HEK293 (cell line): ENCODE results near the gene MTCL3.

ENCODE experiments used
- CTCF ChIA-PET: fragments of 350-600 bp; formaldehyde crosslinking; extraction: SDS; loops from one replicate; lab custom pipeline; 2021; ENCODE audit warnings: antibody characterized with exemption; lab: Yijun Ruan, JAX
- POLR2A ChIA-PET: fragments of 300-600 bp; formaldehyde crosslinking; extraction: SDS; loops from one replicate; lab custom pipeline; 2020; ENCODE audit warnings: antibody characterized with exemption, inconsistent platforms; lab: Yijun Ruan, JAX
- H3K27ac ChIP-seq: fragments of 200-500 bp; sonication (Bioruptor generic); 2 replicates; pipeline ENCODE4 v1.5.1; 2014; ENCODE audit warnings: low read depth, low read length, control low read depth, inconsistent platforms; ENCODE audit errors: extremely low read depth
- H3K36me3 ChIP-seq, 2 experiments: fragments of 200-500 bp in 1 of 2; sonication (Bioruptor generic) in 1 of 2; 1 replicate in 1 of 2; 2 replicates in 1 of 2; pipeline ENCODE4 v1.5.1; 2014 to 2017; ENCODE audit warnings: inconsistent platforms in 2 of 2, low read length in 2 of 2; ENCODE audit not compliant: control insufficient read depth in 2 of 2, insufficient read depth in 1 of 2
- H3K4me1 ChIP-seq: fragments of 200-500 bp; sonication (Bioruptor generic); 2 replicates; pipeline ENCODE4 v1.5.1; 2014; ENCODE audit warnings: mild to moderate bottlenecking, low read length, inconsistent platforms; ENCODE audit not compliant: control insufficient read depth, insufficient read depth
- H3K4me3 ChIP-seq: 2 replicates; pipeline ENCODE4 v1.5.1; 2011; ENCODE audit warnings: low read depth, mild to moderate bottlenecking, control low read depth, low read length, moderate library complexity
- H3K9me3 ChIP-seq: fragments of 200-500 bp; sonication (Bioruptor generic); 2 replicates; pipeline ENCODE4 v1.5.1; 2014; ENCODE audit warnings: low read depth, low read length, inconsistent platforms; ENCODE audit not compliant: control insufficient read depth, insufficient read depth
- BCL11B ChIP-seq: fragments of 450-650 bp; formaldehyde crosslinking; IDR thresholded peaks from 2 replicates; pipeline ENCODE4 v1.5.1; 2016; ENCODE audit warnings: low read depth, missing biosample characterization, missing genetic modification characterization
- SCRT2 ChIP-seq: fragments of 450-650 bp; formaldehyde crosslinking; IDR thresholded peaks from 2 replicates; pipeline ENCODE4 v1.5.1; 2016; ENCODE audit warnings: missing biosample characterization, missing genetic modification characterization
- SP7 ChIP-seq: fragments of 450-650 bp; formaldehyde crosslinking; IDR thresholded peaks from 2 replicates; pipeline ENCODE4 v1.5.1; 2016; ENCODE audit warnings: missing biosample characterization, missing genetic modification characterization
- YY1 ChIP-seq: fragments of 450-650 bp; formaldehyde crosslinking; IDR thresholded peaks from 2 replicates; pipeline ENCODE4 v1.5.1; 2018; ENCODE audit warnings: missing biosample characterization, missing genetic modification characterization
- ZBTB6 ChIP-seq: fragments of 450-650 bp; formaldehyde crosslinking; IDR thresholded peaks from 2 replicates; pipeline ENCODE4 v1.5.1; 2017; ENCODE audit warnings: missing biosample characterization, missing genetic modification characterization
- ZNF112 ChIP-seq: fragments of 450-650 bp; formaldehyde crosslinking; IDR thresholded peaks from 2 replicates; pipeline ENCODE4 v1.5.0; 2017; ENCODE audit warnings: missing biosample characterization, missing genetic modification characterization
- ZNF184 ChIP-seq: fragments of 450-650 bp; IDR thresholded peaks from 2 replicates; pipeline ENCODE4 v1.5.1; 2018; ENCODE audit warnings: missing biosample characterization, mild to moderate bottlenecking, missing genetic modification characterization
- ZNF274 ChIP-seq, 2 experiments: fragments of 200-500 bp in 1 of 2; fragments of 450-650 bp in 1 of 2; sonication (Bioruptor generic) in 1 of 2; formaldehyde crosslinking in 1 of 2; IDR thresholded peaks; 2 replicates each; pipeline versions ENCODE4 v1.5.1 to v1.6.1; 2014 to 2016; ENCODE audit warnings: borderline replicate concordance in 1 of 2, inconsistent platforms in 1 of 2, low read length in 1 of 2, missing biosample characterization in 1 of 2, missing genetic modification characterization in 1 of 2
- ZNF350 ChIP-seq: fragments of 450-650 bp; formaldehyde crosslinking; IDR thresholded peaks from 2 replicates; pipeline ENCODE4 v1.5.0; 2017; ENCODE audit warnings: missing biosample characterization, mild to moderate bottlenecking, missing genetic modification characterization
- ZNF354C ChIP-seq: fragments of 450-650 bp; formaldehyde crosslinking; IDR thresholded peaks from 2 replicates; pipeline ENCODE4 v1.5.1; 2016; ENCODE audit warnings: missing biosample characterization, missing genetic modification characterization, low read depth, borderline replicate concordance
- ZNF416 ChIP-seq: fragments of 450-650 bp; formaldehyde crosslinking; IDR thresholded peaks from 2 replicates; pipeline ENCODE4 v1.5.1; 2016; ENCODE audit warnings: missing biosample characterization, missing genetic modification characterization
- ZNF423 ChIP-seq: fragments of 450-650 bp; formaldehyde crosslinking; IDR thresholded peaks from 2 replicates; pipeline ENCODE4 v1.5.1; 2016; ENCODE audit warnings: missing biosample characterization, missing genetic modification characterization
- ZNF501 ChIP-seq: fragments of 450-650 bp; formaldehyde crosslinking; IDR thresholded peaks from 2 replicates; pipeline ENCODE4 v1.5.1; 2016; ENCODE audit warnings: missing biosample characterization, missing genetic modification characterization
- ZNF664 ChIP-seq: fragments of 450-650 bp; formaldehyde crosslinking; IDR thresholded peaks from 2 replicates; pipeline ENCODE4 v1.5.1; 2016; ENCODE audit warnings: missing biosample characterization, missing genetic modification characterization
- ZNF76 ChIP-seq: fragments of 450-650 bp; formaldehyde crosslinking; IDR thresholded peaks from 2 replicates; pipeline ENCODE4; 2016; ENCODE audit warnings: low read depth, missing biosample characterization, missing genetic modification characterization, borderline replicate concordance
- ZNF785 ChIP-seq: fragments of 450-650 bp; formaldehyde crosslinking; IDR thresholded peaks from 2 replicates; pipeline ENCODE4 v1.5.1; 2016; ENCODE audit warnings: missing biosample characterization, missing genetic modification characterization
- TF ChIP-seq, protein P1 (sequence below): fragments of 450-650 bp; formaldehyde crosslinking; IDR thresholded peaks from 2 replicates; pipeline ENCODE4 v1.5.1; 2016; ENCODE audit warnings: missing biosample characterization, missing genetic modification characterization
- TF ChIP-seq, protein P2 (sequence below): fragments of 450-650 bp; formaldehyde crosslinking; IDR thresholded peaks from 2 replicates; pipeline ENCODE4 v1.5.1; 2017; ENCODE audit warnings: missing biosample characterization, missing genetic modification characterization
- TF ChIP-seq, protein P3 (sequence below): fragments of 450-650 bp; formaldehyde crosslinking; IDR thresholded peaks from 2 replicates; pipeline ENCODE4 v1.5.1; 2016; ENCODE audit warnings: missing biosample characterization, missing genetic modification characterization
- TF ChIP-seq, protein P4 (sequence below): fragments of 450-650 bp; formaldehyde crosslinking; IDR thresholded peaks from 2 replicates; pipeline ENCODE4 v1.5.1; 2017; ENCODE audit warnings: missing biosample characterization, missing genetic modification characterization
- TF ChIP-seq, protein P5 (sequence below): fragments of 450-650 bp; formaldehyde crosslinking; IDR thresholded peaks from 2 replicates; pipeline ENCODE4 v1.5.1; 2017; ENCODE audit warnings: missing biosample characterization, missing genetic modification characterization

MTCL3 gene

DNA sequence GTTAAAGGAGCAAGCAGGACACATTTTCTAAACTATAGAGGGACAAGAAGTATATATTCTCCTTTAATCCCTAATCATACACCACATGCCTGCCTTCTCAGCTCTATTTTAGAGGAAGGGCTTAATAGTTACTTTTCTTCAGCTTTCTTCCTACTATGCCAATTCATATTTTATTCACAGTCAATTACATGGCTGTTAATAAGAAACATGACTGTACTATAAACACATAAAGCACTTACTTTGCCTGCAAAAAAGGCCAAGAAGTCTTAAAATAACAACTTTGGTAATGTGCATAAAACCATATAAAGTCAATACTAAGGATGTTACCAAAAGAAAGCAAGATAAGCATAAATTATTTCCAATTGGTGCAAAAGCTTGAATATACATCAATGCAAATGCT is 66.3 kb downstream of the MTCL3 start (continued):
- TF ChIP-seq, protein P1, sequence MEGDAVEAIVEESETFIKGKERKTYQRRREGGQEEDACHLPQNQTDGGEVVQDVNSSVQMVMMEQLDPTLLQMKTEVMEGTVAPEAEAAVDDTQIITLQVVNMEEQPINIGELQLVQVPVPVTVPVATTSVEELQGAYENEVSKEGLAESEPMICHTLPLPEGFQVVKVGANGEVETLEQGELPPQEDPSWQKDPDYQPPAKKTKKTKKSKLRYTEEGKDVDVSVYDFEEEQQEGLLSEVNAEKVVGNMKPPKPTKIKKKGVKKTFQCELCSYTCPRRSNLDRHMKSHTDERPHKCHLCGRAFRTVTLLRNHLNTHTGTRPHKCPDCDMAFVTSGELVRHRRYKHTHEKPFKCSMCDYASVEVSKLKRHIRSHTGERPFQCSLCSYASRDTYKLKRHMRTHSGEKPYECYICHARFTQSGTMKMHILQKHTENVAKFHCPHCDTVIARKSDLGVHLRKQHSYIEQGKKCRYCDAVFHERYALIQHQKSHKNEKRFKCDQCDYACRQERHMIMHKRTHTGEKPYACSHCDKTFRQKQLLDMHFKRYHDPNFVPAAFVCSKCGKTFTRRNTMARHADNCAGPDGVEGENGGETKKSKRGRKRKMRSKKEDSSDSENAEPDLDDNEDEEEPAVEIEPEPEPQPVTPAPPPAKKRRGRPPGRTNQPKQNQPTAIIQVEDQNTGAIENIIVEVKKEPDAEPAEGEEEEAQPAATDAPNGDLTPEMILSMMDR (tag by site-specific recombination) = no peak
- no peak for TF ChIP-seq ZNF423 (tag by site-specific recombination)
- no peak for TF ChIP-seq ZNF76 (tag by site-specific recombination)
- no peak for TF ChIP-seq SP7
- TF ChIP-seq, protein P2, sequence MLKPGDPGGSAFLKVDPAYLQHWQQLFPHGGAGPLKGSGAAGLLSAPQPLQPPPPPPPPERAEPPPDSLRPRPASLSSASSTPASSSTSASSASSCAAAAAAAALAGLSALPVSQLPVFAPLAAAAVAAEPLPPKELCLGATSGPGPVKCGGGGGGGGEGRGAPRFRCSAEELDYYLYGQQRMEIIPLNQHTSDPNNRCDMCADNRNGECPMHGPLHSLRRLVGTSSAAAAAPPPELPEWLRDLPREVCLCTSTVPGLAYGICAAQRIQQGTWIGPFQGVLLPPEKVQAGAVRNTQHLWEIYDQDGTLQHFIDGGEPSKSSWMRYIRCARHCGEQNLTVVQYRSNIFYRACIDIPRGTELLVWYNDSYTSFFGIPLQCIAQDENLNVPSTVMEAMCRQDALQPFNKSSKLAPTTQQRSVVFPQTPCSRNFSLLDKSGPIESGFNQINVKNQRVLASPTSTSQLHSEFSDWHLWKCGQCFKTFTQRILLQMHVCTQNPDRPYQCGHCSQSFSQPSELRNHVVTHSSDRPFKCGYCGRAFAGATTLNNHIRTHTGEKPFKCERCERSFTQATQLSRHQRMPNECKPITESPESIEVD (tag by site-specific recombination) = no peak
- no peak for TF ChIP-seq YY1

DNA sequence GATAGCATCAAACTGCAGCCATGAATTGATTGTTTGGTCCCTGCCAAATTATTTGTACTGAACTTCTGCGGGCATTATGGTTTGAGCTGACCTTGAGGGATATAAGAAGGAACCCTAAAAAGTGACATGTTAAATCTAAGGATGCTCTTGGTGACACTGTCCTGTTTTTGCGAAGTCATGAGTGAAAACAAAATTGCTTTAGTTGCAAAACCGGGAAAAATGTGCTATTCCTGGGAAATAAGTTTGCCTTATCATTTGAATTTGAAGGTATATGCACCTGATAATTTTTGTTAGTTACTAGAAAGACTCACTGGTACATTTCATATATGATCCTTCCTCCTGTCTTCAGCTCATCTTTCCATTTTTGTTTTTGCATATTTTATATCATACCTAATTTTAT is 67.7 kb downstream of the MTCL3 start:
- no peaks in the 10 kb centered on the region for H3K4me1 ChIP-seq
- H3K9me3 ChIP-seq = no peaks in the 10 kb centered on the region
- ChIA-PET POLR2A (no interaction called here), CTCF (interaction anchor here (1.4 kb wide), 1 partner anchor 11 kb away, joined by 5 read pairs; no protein-coding TSS in a partner anchor)
- no peak for TF ChIP-seq ZNF501 (tag by site-specific recombination)
- TF ChIP-seq ZNF416 = no peak
- TF ChIP-seq, protein P3, sequence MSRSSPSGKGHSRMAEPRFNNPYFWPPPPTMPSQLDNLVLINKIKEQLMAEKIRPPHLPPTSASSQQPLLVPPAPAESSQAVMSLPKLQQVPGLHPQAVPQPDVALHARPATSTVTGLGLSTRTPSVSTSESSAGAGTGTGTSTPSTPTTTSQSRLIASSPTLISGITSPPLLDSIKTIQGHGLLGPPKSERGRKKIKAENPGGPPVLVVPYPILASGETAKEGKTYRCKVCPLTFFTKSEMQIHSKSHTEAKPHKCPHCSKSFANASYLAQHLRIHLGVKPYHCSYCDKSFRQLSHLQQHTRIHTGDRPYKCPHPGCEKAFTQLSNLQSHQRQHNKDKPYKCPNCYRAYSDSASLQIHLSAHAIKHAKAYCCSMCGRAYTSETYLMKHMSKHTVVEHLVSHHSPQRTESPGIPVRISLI (tag by site-specific recombination) = no peak
- TF ChIP-seq SCRT2 (tag by site-specific recombination) = no peak
- TF ChIP-seq, protein P4, sequence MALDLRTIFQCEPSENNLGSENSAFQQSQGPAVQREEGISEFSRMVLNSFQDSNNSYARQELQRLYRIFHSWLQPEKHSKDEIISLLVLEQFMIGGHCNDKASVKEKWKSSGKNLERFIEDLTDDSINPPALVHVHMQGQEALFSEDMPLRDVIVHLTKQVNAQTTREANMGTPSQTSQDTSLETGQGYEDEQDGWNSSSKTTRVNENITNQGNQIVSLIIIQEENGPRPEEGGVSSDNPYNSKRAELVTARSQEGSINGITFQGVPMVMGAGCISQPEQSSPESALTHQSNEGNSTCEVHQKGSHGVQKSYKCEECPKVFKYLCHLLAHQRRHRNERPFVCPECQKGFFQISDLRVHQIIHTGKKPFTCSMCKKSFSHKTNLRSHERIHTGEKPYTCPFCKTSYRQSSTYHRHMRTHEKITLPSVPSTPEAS (tag by site-specific recombination) = no peak
- no peak for TF ChIP-seq ZNF184 (tag by site-specific recombination)
- TF ChIP-seq ZNF664 (tag by site-specific recombination) = no peak
- TF ChIP-seq ZNF112 = no peak
- no peak for TF ChIP-seq ZNF350
- no peak for TF ChIP-seq ZNF274 (IDR thresholded peaks at IDR 0.05; ENCODE audit: low read length)
- TF ChIP-seq ZNF274 (tag by site-specific recombination; IDR thresholded peaks at IDR 0.05; ENCODE audit: borderline replicate concordance) = no peak
- TF ChIP-seq ZNF354C (tag by site-specific recombination) = no peak
- TF ChIP-seq BCL11B (tag by site-specific recombination) = no peak
- no peak for TF ChIP-seq ZNF785 (tag by site-specific recombination)
- TF ChIP-seq, protein P5, sequence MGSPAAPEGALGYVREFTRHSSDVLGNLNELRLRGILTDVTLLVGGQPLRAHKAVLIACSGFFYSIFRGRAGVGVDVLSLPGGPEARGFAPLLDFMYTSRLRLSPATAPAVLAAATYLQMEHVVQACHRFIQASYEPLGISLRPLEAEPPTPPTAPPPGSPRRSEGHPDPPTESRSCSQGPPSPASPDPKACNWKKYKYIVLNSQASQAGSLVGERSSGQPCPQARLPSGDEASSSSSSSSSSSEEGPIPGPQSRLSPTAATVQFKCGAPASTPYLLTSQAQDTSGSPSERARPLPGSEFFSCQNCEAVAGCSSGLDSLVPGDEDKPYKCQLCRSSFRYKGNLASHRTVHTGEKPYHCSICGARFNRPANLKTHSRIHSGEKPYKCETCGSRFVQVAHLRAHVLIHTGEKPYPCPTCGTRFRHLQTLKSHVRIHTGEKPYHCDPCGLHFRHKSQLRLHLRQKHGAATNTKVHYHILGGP (tag by site-specific recombination) = no peak
- TF ChIP-seq ZBTB6 = no peak
- H3K27ac ChIP-seq = no peak overlapping the region
- no peaks in the 10 kb centered on the region; a peak in 1 of 3 replicates for H3K36me3 ChIP-seq
- H3K4me3 ChIP-seq = no peak overlapping the region
